NCI-H1105 (cell line): Measurements from ENCODE around the gene IPP.
"Not testable (repeated sequence)": the region's sequence is repeated elsewhere in the genome, so short reads cannot be mapped to it uniquely, and the experiment has no call there.

Experiments used
- DNase-seq: peaks from one replicate; lab custom pipeline; 2025; lab: John Stamatoyannopoulos, UW

IPP gene

DNA sequence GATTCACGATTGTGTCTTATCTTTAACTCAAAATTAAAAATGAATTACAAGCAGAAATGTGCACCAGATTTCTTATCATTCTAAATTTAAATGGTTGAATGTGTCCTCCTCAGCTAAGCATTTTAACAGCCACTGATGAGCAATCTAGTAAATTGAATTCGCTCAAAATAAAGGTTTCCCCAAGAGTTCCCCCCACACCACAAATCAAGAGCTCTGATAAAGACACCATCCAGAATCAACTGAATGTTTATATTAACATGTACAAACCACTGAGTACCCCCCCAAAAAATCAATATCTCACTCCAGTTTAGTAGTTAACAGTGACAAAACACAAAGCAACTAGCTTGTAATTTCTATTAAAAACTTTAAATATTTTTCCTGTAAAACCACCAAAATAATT lies 66.1 kb downstream of the IPP start:
- no peak for DNase-seq

DNA sequence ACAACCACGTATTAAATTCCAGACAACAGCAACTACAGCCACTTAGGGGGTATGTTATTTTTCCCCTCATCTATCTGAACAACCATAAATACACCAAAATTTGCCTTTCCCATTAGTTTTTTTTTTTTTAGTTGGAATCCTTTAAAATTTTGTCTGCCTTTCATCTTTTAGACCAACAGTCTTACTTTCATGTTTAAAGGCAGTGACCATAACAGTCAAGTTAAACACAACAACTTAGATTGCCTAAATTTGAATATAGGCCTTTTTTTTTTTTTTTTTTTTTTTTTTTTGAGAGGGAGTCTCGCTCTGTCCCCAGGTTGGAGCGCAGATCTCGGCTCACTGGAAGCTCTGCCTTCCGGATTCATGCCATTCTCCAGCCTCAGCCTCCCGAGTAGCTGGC lies 67.5 kb downstream of the IPP start:
- no peak for DNase-seq

DNA sequence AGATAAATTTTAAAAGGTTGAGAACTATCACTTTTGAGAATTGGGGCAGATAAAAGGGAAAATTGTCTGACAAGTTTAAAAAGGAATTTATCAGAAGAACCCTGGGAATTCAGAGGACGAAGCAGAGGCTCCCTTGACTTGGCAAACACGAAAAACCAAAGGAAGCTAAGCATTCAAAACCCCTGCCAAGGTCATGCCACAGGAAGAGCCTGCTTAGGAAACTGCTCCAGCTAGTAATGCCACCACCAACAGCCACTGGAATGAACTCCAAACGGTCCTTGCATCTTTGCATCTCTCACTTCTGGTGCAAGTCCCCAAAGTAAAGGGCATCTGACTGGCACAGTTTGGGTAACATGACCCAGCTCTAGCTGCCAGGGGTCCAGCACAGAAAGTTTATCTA lies 71.3 kb downstream of the IPP start:
- DNase-seq = no peak

DNA sequence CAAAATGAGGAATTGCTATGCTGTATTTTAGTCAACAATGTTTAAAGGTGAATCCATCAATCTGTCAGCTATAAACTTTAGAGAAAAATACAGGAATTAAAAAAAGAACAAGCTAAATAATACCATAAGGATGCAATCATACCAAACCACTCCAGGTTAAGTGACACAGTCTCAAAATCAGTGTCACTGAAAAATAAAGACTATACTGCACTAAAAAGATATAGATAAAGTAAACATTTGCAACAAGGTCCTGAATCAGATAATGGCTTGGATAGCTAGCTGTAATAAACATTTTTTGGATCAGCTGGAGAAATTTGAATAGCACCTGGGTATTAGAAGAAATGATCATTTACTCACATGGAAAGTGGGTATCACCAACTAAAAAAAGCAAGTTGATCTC lies 72.0 kb downstream of the IPP start:
- no peak for DNase-seq

DNA sequence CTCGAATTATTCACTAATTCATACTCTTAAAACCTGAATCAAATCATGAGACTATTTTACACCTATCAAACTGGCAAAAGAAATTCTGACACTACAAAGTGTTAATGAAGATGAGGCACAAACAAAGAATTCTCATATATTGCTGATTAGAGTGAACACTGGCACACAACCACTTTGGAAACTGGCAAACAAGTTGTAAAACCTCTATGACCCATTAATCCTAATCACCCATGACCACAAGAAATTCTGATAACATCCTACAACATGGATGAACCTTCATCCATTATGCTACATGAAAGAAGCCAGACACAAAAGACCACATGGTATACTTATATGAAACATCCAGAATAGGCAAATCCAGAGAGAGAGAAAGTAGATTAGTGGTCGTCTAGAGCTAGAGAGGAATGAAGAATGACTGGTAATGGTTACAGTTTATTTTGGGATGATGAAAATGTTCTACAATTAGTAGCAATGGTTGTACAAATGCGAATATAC lies 72.7 kb downstream of the IPP start:
- no peak for DNase-seq

DNA sequence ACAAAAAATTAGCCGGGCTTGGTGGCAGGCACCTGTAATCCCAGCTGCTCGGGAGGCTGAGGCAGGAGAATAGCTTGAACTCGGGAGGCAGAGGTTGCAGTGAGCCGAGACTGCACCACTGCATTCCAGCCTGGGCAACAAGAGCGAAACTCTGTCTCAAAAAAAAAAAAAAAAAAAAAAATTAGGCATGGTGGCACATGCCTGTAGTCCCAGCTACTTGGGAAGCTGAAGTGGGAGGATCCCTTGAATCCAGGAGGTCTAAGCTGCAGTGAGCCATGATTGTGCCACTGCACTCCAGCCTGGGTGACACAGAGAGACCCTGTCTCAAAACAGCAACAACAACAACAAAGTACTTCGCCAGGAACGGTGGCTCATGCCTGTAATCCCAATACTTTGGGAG lies 73.9 kb downstream of the IPP start:
- DNase-seq = not testable (repeated sequence)

DNA sequence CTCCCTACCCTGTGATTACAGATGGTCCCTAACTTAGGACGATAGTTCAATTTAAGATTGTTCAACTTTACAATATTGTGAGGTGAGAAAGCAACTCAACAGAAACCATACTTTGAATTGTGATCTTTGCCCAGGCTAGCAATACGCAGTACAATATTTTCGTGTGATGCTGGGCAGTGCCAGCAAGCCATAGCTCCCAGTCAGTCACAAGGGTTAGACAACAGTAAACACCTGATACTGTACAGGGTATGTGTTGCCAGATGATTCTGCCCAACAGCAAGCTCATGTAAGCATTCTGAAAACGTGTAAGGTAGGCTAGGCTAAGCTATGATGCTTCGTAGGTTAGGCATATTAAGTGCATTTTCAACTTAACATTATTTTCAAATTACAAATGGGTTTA lies 76.0 kb downstream of the IPP start:
- no peak for DNase-seq

DNA sequence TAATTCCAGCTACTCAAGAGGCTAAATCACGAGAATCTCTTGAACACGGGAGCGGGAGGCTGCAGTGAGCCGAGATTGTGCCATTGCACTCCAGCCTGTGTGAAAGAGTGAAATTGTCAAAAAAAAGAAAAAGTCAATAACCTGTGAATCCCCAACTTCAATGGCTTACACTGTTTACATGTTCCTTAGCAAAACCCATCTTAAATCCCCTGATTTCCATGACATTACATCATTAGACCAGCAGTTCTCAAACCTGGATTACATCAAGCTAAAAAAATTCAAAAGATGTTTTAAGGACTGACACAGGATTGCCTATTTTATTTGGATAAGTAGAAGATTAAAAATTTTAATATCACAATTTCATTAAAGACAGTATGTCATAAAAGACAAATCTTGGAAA lies 76.5 kb downstream of the IPP start:
- DNase-seq = no peak

DNA sequence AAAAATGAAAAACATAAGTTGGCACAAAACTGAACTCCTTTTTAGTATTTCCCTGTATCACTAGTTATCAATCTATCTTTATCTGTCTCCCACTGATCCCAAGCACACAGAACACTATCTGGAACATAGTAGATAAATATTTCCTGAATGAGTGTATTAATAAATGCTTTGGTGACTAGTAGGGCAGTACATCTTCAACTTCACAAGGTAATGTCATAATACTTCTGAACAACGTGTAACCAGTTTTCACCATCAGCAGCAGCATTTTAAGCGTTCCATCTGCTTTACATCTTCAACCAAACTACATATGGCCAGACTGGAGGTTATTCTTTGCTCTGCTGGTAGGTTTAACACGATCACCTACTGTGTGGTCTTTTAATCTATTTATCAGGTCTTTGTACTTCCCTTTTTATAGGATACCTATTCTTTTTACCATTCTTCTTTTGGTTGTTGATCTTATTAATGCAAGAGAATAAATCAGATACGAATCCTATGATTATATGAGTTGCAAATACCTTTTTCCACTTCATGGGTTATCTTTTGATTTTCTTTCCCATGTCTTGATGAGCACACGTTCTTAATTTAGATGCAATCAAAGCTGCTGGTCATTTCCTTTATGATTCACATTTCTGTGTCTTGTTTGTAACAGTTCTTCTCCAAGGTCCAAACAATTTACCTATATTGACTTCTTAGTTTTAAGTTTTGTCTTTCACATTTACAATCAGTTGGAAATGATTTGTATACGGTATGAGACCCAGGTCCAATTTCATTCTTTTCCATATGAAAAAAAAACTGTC lies 80.4 kb downstream of the IPP start:
- no peak for DNase-seq

DNA sequence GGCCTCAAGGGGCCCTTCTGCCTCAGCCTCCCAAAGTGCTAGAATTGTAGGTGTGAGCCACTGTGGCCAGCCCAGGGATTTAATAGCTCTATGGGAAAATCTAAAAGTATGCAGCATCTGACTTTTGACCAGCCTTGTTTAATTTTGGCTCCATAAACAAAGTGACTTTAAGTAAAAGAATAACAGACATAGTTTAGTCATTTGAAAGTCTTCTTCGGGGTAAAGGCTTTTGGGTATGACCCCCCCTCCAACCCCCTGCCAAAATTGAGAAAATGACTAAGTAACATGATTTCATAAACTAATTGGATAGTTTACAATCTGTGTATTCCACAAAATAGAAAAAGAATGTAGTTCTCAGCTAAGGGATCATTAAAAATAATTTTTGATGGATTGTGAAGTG lies 81.1 kb downstream of the IPP start:
- DNase-seq = no peak

DNA sequence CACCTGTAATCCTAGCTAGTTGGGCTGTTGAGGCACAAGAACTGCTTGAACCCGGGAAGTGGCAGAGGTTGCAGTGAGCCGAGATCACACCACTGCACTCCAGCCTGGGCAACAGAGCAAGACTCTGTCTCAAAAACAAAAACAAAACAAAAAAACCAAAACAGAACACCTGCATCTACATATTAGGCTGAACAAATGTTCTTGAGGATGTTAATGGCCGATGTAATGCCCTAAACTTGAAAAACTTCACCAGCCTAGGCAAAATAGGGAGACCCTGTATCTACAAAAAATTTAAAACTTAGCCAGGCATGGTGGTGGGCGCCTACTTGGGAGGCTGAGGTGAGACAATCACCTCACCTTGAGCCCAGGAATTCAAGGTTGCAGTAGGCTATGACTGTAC lies 81.9 kb downstream of the IPP start:
- DNase-seq = no peak

DNA sequence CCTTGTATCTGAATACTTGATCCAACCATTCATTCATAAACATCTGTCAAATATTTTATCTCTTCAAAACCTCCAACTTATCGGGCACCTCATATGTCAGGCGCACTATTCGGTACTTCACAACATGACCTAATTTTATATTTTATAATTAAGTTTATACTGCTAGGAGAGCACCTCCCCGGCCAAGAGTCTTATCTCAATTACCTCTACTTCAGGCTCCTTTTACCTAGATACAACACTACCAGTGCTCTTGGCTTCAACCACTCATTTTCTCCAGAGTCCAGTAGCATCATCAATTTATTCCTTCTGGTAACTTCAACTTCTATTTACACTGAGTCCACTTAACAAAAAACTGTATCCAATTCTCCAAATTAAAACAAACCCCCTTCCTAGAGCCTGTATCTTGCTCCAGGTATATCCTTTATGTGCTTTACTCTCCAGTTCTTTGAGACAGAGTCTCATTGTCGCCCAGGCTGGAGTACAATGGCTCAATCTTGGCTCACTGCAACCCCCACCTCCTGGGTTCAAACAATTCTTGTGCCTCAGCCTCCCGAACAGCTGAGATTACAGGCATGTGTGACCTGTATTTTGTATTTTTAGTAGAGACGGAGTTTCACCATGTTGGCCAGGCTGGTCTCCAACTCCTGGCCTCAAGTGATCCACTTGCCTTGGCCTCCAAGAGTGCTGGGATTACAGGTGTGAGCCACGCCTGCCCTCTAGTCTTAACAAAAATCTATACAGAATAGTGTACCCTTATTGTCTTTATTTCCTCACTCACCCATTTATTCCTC lies 82.9 kb downstream of the IPP start:
- no peak for DNase-seq

DNA sequence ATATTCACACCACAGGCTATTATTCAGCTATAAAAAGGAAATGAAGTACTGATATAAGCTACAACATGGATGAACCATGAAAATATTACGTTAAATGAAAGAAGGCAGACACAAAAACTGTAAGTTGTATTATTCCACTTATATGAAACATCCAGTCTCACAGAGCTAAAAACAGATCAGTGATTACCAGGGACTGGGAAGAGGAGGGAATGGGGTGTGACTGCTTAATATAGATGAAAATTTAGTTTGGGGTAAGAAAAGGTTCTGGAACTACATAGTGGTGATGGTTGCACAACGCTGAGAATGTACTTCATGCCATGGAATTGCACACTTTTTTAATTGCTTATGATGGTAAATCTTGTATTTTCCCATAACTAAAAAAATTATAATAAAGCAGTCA lies 83.6 kb downstream of the IPP start:
- DNase-seq = no peak

DNA sequence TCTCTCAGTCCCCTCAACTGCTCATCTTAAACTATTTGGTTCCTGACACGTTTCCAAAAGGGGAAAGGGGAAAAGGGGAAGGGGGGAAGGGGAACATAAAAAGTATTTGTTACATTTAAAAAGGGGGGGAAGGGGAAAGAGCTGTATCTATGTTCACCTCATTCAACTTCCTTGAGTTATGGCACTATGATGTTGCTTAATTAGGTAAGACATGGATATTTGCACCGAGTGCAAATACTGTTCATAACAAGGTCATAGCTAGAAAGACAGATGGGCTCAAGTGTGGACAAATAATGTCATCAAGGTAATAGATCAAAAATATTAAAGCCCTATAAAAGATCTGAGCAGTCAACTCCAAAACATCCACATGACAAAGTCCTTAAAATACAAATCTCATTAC lies 90.1 kb downstream of the IPP start:
- DNase-seq = no peak

DNA sequence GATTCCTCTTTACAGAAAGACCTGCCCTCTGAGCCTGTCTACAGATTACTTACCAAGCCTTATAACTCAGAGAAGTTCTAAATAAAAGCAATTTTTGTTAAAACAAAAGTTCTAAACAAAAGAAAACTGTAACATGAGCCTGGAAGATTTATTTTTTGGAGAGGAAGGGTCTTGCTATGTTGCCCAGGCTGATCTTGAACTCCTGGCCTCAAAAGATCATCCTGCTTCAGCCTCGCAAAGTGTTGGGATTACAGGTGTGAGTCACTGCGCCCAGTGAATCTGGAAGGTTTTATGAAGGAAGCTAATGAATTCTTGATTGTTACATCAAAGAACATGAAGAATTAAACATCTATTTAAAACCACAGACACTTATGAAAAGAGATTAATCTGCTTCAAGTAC lies 91.2 kb downstream of the IPP start:
- DNase-seq = no peak

DNA sequence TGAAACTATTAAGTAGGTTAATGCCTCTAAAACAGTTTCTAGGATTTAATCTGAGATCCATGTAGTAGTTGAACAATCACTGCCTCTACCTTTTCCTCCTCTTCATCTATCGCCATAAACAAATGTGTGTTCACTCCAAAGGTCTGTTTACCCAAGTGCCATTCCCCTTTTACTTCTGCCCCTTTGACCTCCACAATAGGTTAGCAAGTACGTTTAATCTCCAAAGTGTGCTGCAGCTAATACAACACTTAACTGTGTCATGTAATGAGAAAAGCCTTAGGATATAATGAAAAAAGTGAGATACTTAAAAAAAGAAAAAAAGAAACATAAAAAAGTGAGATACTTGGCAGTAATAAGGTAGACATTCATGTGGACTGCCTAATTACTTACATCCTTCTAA lies 92.3 kb downstream of the IPP start:
- DNase-seq = no peak

DNA sequence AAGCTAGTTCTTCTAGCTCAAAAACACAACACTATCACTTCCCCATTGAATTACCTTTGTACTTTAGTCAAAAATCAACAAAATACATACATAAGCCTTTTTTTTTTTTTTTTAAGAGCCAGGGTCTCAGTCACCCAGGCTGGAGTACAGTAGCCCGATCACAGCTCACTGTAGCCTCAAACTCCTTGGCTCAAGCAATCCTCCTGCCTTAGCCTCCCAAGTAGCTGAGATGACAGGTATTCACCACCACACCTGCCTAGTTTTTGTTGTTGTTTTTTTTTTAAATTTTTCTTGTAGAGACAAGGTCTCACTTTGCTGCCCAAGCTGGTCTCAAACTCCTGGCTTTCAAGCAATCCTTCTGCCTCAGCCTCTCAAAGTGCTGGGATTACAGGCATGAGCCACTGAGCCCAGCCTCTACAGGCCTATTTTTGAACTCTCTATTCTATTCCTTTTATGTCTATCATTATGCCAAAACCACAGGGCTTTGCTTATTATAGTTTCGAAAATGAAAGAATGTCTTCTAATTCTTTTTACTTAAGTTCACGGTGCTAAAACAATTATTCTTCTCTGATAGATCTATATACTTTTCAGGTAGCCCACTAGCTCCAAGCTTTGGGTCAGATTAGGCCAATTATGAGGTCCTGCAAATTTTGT lies 93.8 kb downstream of the IPP start:
- DNase-seq = no peak

DNA sequence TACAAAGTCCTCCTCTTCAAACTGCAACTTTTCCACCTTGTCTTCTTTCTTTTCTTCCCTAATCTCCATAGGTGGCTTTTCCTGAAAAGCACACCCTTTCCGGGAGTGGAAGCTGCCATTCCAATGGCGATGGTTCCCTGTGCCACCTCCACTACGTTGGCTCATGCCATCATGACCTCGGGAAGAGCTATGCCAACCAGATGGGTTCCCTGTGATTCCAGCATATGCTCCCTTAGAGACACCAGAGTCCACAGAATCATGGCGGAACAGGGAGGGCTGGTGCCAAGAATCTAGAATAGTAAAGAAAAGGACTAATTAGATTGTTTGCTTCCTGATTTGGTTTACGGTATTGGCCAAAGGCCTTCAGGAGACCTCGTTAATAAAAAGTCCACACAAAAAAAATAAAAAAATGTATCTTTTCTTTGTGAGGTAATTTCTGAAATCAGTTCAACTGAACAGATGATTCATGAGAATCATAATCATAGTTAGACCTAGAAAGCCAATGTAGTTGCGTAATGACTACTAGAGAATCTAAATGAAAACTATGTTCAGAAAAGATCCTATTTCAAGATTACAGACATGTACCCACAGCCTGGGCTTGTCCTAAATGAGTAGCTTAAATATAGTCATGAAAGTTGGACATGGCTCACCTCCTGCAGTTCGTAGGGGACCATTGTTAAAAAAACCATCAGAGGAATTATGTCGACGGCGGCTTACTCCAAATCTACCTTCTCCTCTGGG lies 95.7 kb downstream of the IPP start:
- no peak for DNase-seq
